CD1c-positive myeloid dendritic cell (primary cell): Measurements from ENCODE around the gene GREM1.

ENCODE experiments used
- DNase-seq: peaks from one replicate; pipeline ENCODE4 v3.0.0-alpha.2; 2016; ENCODE audit errors: extremely low spot score

GREM1 gene

GRCh38 chr15:32781781-32782180 lies 64.0 kb downstream of the GREM1 start:
- DNase-seq, result no peak

- no peak for DNase-seq
Observed at GRCh38 chr15:32784581-32784980, 66.8 kb downstream of the GREM1 start.

DNA sequence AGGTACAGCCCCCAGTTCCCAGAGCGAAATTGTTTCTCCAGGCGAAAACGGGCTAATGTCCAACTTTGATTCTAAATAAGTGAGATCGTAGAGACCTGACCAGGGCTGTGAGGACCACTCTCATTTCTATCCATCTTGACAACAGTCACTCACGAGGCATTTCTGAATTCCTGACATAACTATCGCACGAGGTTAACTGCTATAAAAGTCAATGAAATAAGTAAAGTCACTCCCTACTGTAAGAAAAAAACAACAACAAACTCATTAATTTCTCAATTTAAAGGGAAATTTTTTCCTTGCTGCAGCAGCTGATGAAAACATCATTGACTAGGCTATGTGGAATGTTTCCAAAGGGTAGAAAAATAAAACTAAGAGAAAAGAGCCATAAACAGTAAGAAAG lies 69.1 kb downstream of the GREM1 start:
- DNase-seq, result no peak

GRCh38 chr15:32787949-32788348 lies 70.1 kb downstream of the GREM1 start:
- no peak for DNase-seq

DNA sequence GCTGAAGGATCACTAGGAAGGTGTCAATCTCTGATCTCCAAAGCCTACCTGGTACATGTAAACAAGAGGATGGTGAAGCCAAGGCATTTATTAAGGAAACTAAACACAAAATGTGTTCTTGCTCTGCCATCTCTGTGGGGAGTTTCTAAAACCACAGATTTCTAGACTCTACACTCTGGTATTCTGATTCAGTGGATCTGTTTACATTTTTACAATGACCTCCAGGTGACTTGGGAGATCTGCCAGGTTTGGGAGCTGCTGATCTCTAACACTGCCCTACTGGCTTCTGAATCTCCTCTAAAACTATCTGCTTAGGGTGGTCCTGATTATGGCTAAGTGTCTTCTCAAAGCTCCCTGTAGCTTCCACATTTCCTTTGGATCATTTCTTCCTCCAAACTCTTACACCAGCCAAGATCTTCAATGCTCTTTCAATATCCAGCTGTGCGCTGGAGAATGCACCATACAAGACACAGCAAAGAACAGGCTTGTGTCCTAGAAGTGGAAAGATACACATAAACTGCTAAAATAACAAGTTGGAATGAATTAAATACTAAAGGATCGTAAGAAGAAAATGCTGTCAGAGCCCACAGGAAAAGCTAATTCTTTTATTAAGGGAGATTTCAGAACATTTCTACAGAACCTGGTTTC lies 72.7 kb downstream of the GREM1 start:
- DNase-seq, result no peak

DNA sequence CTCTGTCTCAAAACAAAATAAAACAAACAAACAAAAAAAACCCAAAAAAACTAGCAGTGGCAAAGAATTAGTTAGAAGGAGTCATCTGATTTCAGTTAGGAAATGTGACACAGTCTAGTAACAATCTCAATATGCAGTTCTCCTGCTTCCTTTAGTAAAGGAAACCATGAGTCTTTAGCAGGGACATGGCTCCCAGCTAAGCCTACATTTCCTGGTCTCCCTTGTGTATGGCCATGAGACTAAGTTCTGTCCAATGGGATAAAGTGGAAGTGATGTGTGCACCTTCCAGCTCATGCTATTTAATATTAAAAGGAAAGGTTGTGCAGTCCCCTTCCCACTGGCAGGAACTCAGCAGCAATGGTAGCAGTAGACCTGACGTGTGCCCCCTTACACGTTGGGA lies 74.6 kb downstream of the GREM1 start:
- no peak for DNase-seq
